GM21423 (cell line): ENCODE measurements around the gene SETD1A.

Experiments
- ATAC-seq: cut with Tn5 transposase; IDR thresholded peaks from one replicate; pipeline ENCODE4 v1.9.1; 2021; ENCODE audit warnings: mild to moderate bottlenecking, moderate library complexity; ENCODE audit not compliant: unreplicated experiment

Gene SETD1A

DNA sequence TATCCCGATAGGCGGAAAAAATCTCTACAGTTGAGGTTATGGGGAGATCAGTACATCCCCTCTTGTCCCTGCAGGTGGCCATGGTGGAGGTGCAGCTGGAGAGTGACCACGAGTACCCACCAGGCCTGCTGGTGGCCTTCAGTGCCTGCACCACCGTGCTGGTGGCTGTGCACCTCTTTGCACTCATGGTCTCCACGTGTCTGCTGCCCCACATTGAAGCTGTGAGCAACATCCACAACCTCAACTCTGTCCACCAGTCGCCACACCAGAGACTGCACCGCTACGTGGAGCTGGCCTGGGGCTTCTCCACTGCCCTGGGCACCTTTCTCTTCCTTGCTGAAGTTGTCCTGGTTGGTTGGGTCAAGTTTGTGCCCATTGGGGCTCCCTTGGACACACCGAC is 4.4 kb upstream of the SETD1A start:
- ATAC-seq, result no peak

GRCh38 chr16:30953511-30954124 is 3.9 kb upstream of the SETD1A start:
- ATAC-seq, result no peak

DNA sequence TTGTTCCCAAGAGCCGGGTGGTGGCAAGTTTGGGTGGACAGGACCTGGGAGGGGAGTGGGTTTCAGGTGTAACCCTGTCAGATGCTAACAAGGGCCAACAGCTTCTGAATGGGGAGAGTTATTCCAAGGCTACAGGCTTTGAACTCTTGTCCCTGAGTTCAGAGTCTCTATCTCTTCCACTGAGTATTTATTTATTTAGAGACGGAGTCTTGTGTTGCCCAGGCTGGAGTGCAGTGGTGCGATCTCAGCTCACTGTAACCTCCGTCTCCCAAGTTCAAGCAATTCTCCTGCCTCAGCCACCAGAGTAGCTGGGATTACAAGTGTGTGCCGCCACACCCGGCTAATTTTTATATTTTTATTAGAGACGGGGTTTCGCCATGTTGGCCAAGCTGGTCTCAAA is 2.6 kb upstream of the SETD1A start:
- ATAC-seq, result no peak

DNA sequence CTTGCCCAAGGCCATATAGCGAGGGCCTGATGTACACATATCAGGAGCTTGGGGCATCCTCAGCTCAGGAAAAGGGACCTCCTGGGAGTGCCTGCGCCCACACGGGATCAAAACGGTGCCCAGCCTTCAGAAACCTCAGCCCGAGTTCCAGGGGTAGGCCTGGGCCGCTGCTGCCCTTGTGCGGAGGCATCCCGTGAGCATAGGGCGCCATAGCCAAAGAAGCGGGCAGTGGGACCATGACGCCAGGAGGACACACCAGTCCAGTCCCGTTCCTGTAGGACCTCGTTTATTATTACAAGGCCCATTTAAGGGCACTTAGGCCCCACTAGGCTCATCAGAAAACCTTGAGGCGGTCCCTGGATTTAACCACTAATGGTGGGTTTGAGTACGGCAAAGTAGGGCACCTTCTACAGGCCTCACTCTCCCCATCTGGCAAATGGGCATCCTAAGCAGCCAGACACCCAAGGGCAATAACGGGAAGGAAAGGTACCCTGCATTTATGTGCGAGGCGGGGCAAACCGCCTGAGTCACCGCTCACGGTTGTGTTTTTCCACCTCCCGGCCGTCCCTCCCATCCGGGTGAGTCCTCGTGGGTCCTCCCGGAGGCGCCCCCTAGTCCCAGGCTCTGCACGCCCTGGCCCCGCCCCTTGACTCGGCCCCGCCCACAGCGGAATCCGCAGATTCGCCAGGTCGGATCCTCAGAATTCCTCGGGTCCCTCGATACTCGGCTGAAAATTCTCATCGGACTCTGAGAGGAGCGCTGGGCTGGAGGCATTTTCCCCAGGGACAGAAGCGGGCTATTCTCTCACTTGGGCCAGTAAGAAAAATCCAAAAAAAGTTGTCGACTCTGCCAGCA is 726 bp upstream of the SETD1A start:
- ATAC-seq, result peak; percentile 47

DNA sequence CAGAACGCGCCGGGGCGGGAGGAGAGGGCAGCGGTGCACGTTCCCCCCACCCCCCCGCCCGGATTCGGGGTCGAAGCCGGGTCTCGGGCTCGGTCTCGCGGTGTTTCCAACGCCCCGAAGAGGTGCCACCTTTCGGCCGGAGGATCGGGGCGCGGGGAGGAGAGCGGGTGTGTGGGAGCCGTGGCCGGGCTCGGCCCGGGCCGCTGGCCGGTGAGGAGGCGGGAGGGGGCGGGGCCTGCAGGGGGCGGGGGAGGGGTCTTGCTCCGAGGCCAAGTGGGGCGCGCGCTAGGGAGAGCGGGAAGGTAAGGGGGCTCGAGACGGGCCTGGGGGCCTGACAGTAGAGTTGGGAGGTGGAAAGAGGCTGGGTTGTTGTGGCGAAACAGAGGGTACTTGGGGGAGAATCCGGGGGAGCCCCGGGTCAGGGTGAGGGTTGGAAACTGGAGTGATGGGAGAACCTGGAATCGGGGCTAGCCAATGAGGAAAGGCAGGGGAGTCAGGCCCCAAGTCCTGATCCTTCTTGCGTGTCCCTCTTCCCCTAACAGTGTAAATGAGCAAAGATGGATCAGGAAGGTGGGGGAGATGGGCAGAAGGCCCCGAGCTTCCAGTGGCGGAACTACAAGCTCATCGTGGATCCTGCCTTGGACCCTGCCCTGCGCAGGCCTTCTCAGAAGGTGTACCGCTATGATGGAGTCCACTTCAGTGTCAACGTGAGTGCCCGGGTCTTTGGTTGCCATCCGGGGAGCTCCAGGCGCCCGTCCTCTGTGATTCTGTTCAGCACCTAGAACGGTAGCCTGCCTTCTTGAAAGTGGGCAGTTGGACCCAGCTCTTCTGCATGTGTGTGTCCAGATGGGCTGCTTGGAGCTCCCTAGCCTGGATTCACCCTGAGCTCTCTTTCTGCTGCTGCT is 873 bp downstream of the SETD1A start:
- ATAC-seq, result peak; percentile 26

DNA sequence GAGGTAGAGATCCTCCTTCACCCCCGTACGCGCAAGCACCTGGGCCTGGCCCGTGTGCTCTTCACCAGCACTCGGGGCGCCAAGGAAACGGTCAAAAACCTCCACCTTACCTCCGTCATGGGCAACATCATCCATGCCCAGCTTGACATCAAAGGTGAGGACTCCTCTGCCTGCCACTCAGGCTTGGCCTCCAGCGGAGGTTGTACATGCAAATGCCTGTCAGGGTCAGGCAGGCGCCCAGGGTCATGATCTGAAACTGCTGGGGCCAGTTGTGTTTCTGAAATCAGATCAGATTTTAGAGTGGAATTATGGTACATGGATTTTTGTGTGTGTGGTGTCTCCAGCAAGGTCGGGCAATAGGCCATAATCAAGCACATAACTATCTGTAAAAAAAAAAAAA is 3.8 kb downstream of the SETD1A start:
- ATAC-seq, result no peak

DNA sequence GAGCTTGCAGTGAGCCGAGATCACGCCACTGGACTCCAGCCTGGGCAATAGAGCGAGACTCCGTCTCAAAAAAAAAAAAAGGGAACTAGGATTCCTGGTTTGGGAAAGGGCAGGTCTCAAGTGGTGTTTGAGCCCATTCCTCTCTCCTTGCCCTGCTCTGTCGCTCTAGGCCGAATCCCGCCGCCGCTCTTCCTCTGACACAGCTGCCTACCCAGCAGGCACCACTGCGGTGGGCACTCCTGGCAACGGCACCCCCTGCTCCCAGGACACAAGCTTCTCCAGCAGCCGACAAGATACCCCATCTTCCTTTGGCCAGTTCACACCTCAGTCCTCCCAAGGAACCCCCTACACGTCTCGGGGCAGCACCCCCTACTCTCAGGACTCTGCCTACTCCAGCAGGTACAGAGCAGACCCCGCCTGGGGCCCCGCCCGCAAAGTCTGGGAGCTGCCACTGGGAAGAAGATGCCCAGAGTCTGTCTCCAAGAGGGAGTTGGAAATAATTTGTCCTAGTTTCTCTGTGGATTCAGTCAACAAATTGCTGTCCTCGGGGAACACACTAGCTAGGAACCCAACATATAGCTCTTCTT is 6.5 kb downstream of the SETD1A start:
- ATAC-seq, result no peak

DNA sequence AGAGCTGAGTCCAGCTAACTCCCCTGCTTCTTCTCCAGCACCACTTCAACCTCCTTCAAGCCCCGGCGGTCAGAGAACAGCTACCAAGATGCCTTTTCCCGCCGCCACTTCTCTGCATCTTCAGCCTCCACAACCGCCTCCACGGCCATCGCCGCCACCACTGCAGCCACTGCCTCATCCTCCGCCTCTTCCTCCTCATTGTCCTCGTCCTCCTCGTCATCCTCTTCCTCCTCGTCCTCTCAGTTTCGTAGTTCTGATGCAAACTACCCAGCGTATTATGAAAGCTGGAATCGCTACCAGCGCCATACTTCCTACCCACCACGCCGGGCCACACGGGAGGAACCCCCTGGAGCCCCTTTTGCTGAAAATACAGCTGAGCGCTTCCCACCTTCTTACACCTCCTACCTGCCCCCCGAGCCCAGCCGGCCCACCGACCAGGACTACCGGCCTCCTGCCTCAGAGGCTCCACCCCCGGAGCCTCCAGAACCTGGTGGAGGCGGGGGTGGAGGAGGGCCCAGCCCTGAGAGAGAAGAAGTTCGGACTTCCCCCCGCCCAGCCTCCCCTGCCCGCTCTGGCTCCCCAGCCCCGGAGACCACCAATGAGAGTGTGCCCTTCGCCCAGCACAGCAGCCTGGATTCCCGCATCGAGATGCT is 7.1 kb downstream of the SETD1A start:
- ATAC-seq, result no peak

GRCh38 chr16:30965436-30965835 is 7.9 kb downstream of the SETD1A start:
- no peak for ATAC-seq

- no peak for ATAC-seq
Observed at GRCh38 chr16:30966033-30966619, 8.6 kb downstream of the SETD1A start.

DNA sequence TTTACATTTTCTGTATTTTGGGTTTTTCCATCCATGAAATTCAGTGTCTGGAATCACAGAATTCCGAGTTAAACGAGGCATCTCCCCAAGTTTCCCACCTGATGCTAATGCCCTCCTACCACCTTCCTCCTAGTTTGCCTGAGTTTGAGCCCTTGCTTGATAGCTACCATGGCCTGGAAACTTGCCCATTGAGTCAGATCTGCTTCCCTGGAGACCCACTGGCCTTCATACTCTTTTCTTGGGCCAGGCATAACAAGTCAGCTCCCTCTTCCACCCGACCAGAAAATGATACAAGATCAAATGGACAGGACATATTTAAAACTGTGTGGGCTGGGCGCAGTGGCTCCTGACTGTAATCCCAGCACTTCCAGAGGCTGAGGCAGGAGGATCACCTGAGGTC is 10.2 kb downstream of the SETD1A start:
- no peak for ATAC-seq

- no peak for ATAC-seq
Observed at GRCh38 chr16:30969246-30969842, 11.8 kb downstream of the SETD1A start.

DNA sequence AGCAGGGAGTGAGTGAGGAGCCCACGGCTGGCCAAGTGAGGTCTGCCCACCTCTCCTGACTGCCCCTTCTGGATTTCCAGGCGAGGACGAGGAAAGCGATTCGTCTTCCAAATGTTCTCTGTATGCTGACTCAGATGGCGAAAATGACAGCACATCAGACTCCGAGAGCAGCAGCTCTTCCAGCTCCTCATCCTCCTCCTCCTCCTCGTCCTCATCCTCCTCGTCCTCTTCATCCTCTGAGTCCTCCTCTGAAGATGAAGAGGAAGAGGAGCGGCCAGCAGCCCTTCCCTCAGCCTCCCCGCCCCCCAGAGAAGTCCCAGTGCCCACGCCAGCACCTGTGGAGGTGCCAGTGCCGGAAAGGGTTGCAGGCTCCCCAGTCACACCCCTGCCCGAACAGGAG is 13.7 kb downstream of the SETD1A start:
- no peak for ATAC-seq

DNA sequence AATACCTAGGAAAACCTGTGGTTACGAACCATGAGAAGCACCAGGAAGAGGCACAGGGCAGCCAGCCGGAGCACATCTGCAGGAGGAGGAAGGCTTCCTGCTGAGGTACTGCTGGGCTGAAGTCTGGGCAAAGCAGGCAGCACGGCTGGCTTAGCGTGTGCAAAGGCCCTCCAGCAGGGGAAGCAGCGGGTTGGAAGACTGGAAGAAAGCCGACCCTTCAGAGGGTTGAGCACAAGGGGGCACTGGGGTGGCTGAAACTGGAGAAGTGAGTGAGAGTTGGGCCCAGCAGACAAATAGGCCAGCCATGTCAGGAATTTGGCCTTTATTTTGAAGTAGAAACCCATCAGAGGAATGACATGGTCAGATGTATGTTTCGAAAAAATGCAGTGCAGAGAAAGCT is 15.3 kb downstream of the SETD1A start:
- ATAC-seq, result no peak

DNA sequence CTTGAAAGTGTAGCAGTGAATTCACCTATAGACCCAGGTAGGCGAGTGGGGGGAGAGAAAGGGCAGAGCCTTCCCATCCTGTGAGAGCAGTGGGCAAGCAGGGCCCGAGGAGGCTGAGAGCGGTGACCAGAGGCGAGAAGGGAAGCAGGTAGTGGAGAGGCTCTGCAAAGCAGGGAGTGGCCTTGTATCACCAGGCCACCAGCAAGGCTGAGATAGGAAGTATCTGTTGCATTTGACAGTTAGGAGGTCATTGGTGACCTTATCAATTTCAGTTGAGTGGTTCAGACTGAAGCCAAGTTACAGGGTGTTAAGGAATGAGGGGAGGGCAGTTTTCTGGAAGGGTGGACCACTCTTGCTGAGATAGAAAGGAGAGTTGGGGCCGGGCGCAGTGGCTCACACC is 16.8 kb downstream of the SETD1A start:
- ATAC-seq, result no peak

DNA sequence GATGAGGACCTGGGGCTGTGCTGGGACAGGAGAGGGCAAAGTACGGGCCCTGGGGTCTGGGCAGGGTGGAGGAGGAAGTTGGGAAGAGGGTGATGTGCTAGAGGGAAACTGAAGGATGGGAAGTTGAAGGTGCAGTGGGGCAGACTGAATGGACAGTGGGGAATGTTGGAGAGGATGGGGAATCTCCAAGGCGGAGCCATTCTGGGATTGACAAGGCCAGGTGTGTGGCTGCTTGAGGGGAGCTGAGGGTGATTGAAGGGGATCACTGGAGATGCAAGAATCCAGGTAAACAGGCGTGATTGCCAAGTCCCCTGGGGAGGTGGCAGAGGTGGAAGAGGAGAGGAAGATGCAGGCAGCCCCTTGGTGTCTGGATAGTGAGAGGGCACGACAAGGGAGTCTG is 18.9 kb downstream of the SETD1A start:
- no peak for ATAC-seq

DNA sequence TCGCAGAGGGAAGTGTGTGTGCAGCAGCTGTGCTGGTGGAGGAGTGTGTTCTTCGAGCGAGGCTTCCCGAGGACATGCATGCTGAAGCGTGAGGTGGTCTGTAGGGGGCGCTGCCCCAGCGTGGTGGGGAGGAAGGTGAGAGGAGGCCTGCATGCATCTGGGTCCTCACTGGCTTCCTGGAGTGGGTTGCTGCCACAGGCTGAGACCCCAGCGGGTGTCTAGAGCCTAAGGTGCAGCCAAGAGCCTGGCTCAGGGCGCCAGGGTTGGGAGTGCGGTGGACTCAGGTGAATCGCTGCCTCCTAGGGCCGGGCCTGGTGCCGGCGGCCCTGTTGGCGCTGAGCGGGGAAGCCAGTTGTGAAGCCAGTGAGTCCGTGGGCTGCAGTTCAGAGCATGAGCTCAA is 19.9 kb downstream of the SETD1A start:
- ATAC-seq, result no peak

DNA sequence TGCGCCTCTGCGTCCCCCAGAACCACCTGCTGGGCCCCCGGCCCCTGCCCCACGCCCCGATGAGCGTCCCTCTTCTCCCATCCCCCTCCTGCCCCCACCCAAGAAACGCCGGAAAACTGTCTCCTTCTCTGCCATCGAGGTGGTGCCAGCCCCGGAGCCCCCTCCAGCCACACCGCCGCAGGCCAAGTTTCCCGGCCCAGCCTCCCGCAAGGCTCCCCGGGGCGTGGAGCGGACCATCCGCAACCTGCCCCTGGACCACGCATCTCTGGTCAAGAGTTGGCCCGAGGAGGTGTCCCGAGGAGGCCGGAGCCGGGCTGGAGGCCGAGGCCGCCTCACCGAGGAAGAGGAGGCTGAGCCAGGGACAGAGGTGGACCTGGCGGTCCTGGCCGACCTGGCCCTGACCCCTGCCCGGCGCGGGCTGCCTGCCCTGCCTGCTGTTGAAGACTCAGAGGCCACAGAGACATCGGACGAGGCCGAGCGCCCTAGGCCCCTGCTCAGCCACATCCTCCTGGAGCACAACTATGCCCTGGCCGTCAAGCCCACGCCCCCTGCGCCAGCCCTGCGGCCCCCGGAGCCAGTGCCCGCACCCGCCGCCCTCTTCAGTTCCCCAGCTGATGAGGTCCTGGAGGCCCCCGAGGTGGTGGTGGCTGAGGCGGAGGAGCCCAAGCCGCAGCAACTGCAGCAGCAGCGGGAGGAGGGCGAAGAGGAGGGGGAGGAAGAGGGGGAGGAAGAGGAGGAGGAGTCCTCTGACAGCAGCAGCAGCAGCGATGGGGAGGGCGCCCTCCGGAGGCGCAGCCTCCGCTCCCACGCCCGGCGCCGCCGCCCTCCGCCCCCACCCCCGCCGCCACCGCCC is 21.8 kb downstream of the SETD1A start:
- ATAC-seq, result no peak

GRCh38 chr16:30980023-30980371 is 22.4 kb downstream of the SETD1A start:
- no peak for ATAC-seq
